Nephron progenitor cell (in vitro differentiated cells): ENCODE data around the gene UBXN11.

Experiments used
- DNase-seq: peaks from one replicate; pipeline ENCODE4 v3.0.0; 2021
- H3K27ac Mint-ChIP-seq: 2 replicates; pipeline ENCODE4 v1.8.0; 2021; ENCODE audit warnings: mild to moderate bottlenecking, moderate library complexity, mixed read lengths
- H3K27me3 Mint-ChIP-seq: 2 replicates; pipeline ENCODE4 v1.8.0; 2021; ENCODE audit warnings: mild to moderate bottlenecking, low read depth, mixed read lengths; ENCODE audit not compliant: poor library complexity
- H3K36me3 Mint-ChIP-seq: 2 replicates; pipeline ENCODE4 v1.8.0; 2021; ENCODE audit warnings: low read depth, mixed read lengths
- H3K4me1 Mint-ChIP-seq: 2 replicates; pipeline ENCODE4 v1.8.0; 2021; ENCODE audit warnings: mixed read lengths
- H3K4me3 Mint-ChIP-seq: 2 replicates; pipeline ENCODE4 v1.8.0; 2021; ENCODE audit warnings: mild to moderate bottlenecking, moderate library complexity, mixed read lengths
- H3K9me3 Mint-ChIP-seq: 2 replicates; pipeline ENCODE4 v1.8.0; 2021; ENCODE audit warnings: mild to moderate bottlenecking, moderate library complexity, mixed read lengths
- TF ChIP-seq, protein P1 (sequence below): fragments of 200-600 bp; sonication (generic); IDR thresholded peaks from 2 replicates; pipeline ENCODE4 v1.5.0; 2021; ENCODE audit warnings: antibody characterized with exemption

The UBXN11 gene

DNA sequence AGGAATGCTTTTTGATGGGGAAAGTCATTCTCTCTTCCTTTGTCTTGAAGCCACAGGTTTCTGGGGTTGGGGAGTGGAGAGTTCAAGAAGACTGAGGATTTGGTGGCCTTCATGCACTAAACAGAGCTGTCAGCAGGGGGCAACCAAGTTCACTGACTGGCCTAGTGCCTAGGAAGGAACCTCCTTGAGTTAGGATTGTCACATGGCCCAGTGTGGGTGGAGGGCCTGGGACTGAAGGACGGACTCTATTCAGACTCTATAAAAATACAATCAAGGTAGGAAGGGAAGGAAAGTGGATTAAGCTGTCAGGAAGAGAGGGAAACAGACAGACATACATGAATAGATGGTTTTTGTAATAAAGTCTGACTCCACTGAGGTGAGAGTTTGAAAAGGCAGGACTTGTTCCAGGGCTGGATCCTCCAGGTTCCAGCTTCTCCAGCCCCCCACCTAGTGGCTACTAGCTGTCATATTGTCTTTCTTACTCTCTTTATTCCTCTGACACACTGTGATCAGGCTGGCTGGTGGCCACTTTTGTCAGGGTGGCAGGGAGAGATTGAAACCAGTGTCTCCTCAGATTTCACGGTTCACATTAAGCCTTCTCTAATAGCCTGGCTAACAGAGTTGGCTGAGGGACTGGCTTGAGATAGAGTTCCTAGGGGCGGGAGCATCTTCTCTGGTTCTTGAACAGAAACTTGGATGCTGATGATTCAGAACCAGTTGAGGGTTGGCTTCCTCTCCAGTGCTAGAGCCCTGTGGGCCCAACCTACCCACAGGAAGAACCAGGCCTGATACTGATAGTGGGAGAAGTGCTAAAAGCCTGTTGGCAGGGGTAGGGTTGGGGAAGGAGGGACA is 30.6 kb downstream of the UBXN11 start:
- Mint-ChIP-seq H3K27me3 (peaks cover 5% of the 10 kb centered on the region), H3K36me3 (peaks cover 63% of the 10 kb centered on the region), H3K4me1 (peaks cover 46% of the 10 kb centered on the region), H3K4me3 (peak overlapping the region; percentile 41), H3K9me3 (no peaks in the 10 kb centered on the region), H3K27ac (peak overlapping the region; percentile 96)
- TF ChIP-seq, protein P1, sequence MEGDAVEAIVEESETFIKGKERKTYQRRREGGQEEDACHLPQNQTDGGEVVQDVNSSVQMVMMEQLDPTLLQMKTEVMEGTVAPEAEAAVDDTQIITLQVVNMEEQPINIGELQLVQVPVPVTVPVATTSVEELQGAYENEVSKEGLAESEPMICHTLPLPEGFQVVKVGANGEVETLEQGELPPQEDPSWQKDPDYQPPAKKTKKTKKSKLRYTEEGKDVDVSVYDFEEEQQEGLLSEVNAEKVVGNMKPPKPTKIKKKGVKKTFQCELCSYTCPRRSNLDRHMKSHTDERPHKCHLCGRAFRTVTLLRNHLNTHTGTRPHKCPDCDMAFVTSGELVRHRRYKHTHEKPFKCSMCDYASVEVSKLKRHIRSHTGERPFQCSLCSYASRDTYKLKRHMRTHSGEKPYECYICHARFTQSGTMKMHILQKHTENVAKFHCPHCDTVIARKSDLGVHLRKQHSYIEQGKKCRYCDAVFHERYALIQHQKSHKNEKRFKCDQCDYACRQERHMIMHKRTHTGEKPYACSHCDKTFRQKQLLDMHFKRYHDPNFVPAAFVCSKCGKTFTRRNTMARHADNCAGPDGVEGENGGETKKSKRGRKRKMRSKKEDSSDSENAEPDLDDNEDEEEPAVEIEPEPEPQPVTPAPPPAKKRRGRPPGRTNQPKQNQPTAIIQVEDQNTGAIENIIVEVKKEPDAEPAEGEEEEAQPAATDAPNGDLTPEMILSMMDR: peak; percentile 73
- DNase-seq: peak; percentile 85

DNA sequence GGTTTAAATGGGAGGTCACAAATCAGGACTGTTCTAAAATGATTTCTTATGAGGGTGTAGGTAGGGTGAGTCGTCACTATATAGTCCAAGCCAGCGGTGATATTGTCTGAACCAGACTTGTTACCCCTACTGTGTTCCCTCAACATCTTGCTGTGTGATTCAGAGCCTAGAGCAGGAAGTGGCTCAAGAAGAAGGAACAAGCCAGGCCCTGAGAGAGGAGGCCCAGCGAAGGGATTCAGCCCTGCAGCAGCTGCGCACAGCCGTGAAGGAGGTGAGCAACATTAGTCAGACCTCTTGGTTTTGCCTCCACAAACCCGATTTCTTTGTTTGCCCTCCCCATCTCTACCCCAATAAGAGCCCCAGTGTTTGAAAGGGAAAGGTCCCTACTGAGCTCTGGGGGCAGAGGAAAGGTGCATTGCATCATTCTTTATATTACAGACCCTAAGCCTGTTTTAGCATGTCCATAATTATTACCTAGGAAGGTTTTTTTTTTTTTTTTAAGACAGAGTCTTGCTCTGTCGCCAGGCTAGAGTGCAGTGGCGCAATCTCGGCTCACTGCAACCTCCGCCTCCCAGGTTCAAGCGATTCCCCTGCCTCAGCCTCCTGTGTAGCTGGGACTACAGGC is 31.5 kb downstream of the UBXN11 start:
- H3K4me1 Mint-ChIP-seq: peaks cover 41% of the 10 kb centered on the region
- H3K9me3 Mint-ChIP-seq: no peaks in the 10 kb centered on the region
- no peak for DNase-seq
- no peak overlapping the region for H3K4me3 Mint-ChIP-seq
- H3K27ac Mint-ChIP-seq: no peak overlapping the region
- H3K36me3 Mint-ChIP-seq: peaks cover 71% of the 10 kb centered on the region
- peaks cover 5% of the 10 kb centered on the region for H3K27me3 Mint-ChIP-seq
- TF ChIP-seq, protein P1: no peak

DNA sequence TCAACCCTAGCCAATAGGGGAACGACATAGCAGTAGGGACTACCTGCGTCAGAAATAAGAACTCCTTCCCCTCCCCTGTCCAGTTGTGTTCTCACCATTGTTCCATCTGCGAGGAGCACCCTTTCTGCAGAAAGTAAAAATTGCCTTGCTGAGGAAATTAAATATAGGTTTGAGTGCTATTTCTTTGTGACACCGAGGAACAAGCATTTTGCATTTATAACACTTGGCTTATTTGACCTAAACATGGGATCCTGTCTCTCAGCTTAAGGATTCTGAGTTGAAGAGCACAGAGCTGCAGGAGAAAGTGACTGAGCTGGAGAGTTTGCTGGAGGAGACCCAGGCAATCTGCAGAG is 37.3 kb downstream of the UBXN11 start:
- H3K4me3 Mint-ChIP-seq: no peak overlapping the region
- no peaks in the 10 kb centered on the region for H3K4me1 Mint-ChIP-seq

DNA sequence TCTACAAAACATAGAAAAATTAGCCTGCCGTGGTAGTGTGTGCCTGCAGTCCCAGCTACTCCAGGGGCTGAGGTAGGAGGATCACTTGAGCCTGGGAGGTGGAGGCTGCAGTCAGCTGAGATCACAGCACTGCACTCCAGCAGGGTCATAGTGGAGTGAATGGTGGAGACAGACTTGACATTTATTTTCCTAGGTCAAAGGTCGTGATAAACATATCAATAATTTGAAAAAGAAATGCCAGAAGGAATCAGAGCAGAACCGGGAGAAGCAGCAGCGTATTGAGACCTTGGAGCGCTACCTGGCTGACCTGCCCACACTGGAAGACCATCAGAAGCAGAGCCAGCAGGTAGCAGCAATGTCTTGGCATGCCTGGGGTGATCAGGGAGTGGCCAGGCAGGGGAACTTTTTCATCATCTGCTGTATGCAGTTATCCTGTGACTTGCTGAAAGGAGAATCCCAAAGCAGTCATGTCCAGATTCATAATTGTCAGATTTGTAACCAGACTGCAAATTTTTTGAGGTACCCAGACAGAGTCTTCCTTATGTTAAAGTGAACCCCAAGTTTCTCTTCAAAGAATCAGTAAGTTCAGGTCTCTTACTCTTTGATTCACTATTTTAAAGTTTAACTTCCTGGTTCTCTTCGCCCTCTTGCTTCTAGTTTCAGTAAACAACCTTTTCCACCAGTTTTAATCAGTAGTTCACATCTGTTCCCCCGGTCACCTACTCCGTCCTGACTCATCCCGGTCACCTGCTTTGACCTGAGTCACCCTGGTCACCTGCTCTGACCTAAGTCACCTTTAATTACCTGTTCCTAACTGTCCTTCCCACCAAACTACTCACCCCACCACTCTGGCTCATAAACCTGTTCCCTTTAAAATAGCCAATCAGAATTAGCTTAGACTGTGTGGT is 37.9 kb downstream of the UBXN11 start:
- H3K4me3 Mint-ChIP-seq: no peak overlapping the region
- DNase-seq: no peak
- H3K36me3 Mint-ChIP-seq: peaks cover 88% of the 10 kb centered on the region

More for the DNA sequence above, 37.3 kb downstream of the UBXN11 start:
- peak overlapping the region; percentile 39 for H3K27ac Mint-ChIP-seq
- H3K36me3 Mint-ChIP-seq: peaks cover 86% of the 10 kb centered on the region
- peaks cover 6% of the 10 kb centered on the region for H3K9me3 Mint-ChIP-seq
- H3K27me3 Mint-ChIP-seq: no peaks in the 10 kb centered on the region
- DNase-seq: no peak
- TF ChIP-seq, protein P1: no peak

DNA sequence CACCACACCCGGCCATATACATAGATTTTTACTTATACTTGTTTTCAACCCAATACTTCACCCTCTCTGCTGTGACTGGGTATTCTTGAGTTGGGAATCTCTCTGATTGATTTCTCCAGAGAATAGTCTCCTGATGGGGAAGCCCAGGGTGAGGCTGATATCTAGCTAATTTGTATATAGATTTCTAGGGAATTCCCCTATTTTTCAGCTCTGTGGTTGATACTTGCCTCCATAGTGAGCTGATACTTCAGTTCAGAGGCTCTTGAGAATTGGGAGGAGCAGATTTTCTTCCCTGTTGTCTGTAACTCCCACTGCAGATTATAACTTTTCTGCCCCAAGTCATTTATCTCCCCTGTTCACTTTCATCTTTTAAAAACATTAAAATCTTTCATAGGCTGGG is 41.0 kb downstream of the UBXN11 start:
- H3K27me3 Mint-ChIP-seq: no peaks in the 10 kb centered on the region
- no peak overlapping the region for H3K4me3 Mint-ChIP-seq
- peaks cover 93% of the 10 kb centered on the region for H3K36me3 Mint-ChIP-seq
- H3K27ac Mint-ChIP-seq: no peak overlapping the region
- H3K9me3 Mint-ChIP-seq: peaks cover 6% of the 10 kb centered on the region
- DNase-seq: no peak
- TF ChIP-seq, protein P1: no peak
- no peaks in the 10 kb centered on the region for H3K4me1 Mint-ChIP-seq

More for the DNA sequence above, 37.9 kb downstream of the UBXN11 start:
- Mint-ChIP-seq H3K27ac (peak overlapping the region; percentile 95), H3K9me3 (peaks cover 6% of the 10 kb centered on the region), H3K27me3 (no peaks in the 10 kb centered on the region), H3K4me1 (no peaks in the 10 kb centered on the region)
- TF ChIP-seq, protein P1: no peak
